Activated CD4-positive, alpha-beta T cell treated with anti-CD3 and anti-CD28 coated beads for 36 hours (primary cell): ENCODE results near the gene CRISPLD2. TPM values are rescaled to one million over a fixed set of nuclear protein-coding genes. Genes with fewer than 3 reads are reported as not detected.

ENCODE experiments used
- ATAC-seq: fragments of 200-7000 bp; cut with Tn5 transposase; one replicate; pipeline ENCODE4 v1.10.0; 2021; ENCODE audit warnings: mild to moderate bottlenecking, moderate library complexity
- CTCF ChIA-PET: fragments of 350-600 bp; sonication (Branson Sonifier 250); formaldehyde crosslinking; loops from one replicate; lab custom pipeline; 2021; ENCODE audit warnings: antibody characterized with exemption; lab: Charles Lee
- POLR2A ChIA-PET: fragments of 350-600 bp; sonication (Branson Sonifier 250); formaldehyde crosslinking; loops from one replicate; lab custom pipeline; 2021; ENCODE audit warnings: antibody characterized with exemption, inconsistent platforms; lab: Charles Lee
- DNase-seq: peaks from one replicate; pipeline ENCODE4 v3.0.0-alpha.2; 2020
- H3K27ac Mint-ChIP-seq: one replicate; pipeline ENCODE4 v1.8.0; 2021; ENCODE audit warnings: mixed read lengths
- H3K27me3 Mint-ChIP-seq: one replicate; pipeline ENCODE4 v1.8.0; 2021; ENCODE audit warnings: mixed read lengths
- H3K36me3 Mint-ChIP-seq: one replicate; pipeline ENCODE4 v1.8.0; 2021; ENCODE audit warnings: low read depth, mixed read lengths
- H3K4me1 Mint-ChIP-seq: one replicate; pipeline ENCODE4 v1.8.0; 2021; ENCODE audit warnings: mixed read lengths
- H3K4me3 Mint-ChIP-seq: one replicate; pipeline ENCODE4 v1.8.0; 2021; ENCODE audit warnings: mild to moderate bottlenecking, moderate library complexity, mixed read lengths
- H3K9me3 Mint-ChIP-seq: one replicate; pipeline ENCODE4 v1.8.0; 2021; ENCODE audit warnings: low read depth, mixed read lengths
- intact Hi-C, 2 experiments: fragments of 100-400 bp; cut with DNase I in 1 of 2; cut with micrococcal nuclease in 1 of 2; formaldehyde crosslinking; loops; one replicate each; pipeline versions ENCODE4 v1.14.2 to v1.15.1; 2022 to 2024; cut with DNase I, micrococcal nuclease
- total RNA-seq, 2 experiments: library from RNA; stranded (reverse); gene quantifications; one replicate each; pipeline ENCODE4 v1.2.3, GENCODE V29; 2021

The CRISPLD2 gene
- total RNA-seq, 2 experiments from 2014 or later = 0.05 to 0.11 TPM

DNA sequence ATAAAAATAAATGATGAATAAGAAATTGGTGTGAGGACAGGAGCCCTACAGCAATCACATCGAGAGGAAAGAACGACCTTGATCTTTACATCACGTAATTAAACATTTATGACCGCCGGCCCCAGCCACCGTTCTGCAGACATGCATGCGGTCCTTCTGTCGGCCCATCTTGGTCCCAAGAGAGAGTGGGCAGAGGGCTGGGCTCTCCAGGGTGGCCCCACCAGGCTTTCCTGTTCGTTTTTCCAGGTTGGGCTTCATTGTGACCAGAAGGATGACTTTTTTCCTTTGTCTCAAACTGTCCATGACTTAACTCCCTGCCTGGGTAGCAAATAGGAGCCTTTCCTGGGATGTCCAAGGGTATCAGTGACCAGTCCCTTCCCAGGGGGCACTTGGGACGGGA is 3.3 kb upstream of the CRISPLD2 start:
- Mint-ChIP-seq H3K9me3 (no peaks in the 10 kb centered on the region), H3K4me1 (peaks cover 8% of the 10 kb centered on the region), H3K27ac (no peak overlapping the region), H3K36me3 (no peaks in the 10 kb centered on the region), H3K4me3 (no peak overlapping the region), H3K27me3 (peaks cover 5% of the 10 kb centered on the region)
- CTCF ChIA-PET = interaction anchor here (0.7 kb wide), 1 partner anchor 134 kb away, joined by 3 read pairs; no protein-coding TSS in a partner anchor
- no peak for DNase-seq
- POLR2A ChIA-PET = no interaction called here
- no peak for ATAC-seq
- intact Hi-C loops = no loop called here

DNA sequence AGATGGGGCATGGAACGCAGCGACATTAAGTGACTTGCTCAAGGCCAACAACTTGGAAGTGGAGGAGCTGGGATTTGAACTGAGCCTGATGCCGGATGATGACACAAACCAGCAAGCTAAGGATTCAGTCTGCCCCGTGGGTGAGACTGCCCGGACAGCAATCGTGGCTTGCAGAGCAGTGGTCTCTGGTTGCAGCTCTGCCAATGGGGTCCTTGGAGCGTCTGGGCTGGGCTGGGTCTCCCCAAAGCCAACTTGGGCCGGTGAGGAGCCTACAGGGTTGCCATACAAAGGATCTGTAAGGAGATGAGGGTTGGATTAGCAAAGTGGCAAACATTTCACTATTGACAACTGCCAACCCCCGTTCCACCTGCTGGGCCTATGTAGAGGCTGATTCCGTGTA is 2.6 kb upstream of the CRISPLD2 start:
- ChIA-PET CTCF (no interaction called here), POLR2A (no interaction called here)
- no peaks in the 10 kb centered on the region for H3K36me3 Mint-ChIP-seq
- H3K27me3 Mint-ChIP-seq = peaks cover 3% of the 10 kb centered on the region
- DNase-seq (no peak), ATAC-seq (no peak)
- no peak overlapping the region for H3K27ac Mint-ChIP-seq
- H3K9me3 Mint-ChIP-seq = no peaks in the 10 kb centered on the region
- no peak overlapping the region for H3K4me3 Mint-ChIP-seq
- intact Hi-C loops = no loop called here
- peaks cover 8% of the 10 kb centered on the region for H3K4me1 Mint-ChIP-seq

DNA sequence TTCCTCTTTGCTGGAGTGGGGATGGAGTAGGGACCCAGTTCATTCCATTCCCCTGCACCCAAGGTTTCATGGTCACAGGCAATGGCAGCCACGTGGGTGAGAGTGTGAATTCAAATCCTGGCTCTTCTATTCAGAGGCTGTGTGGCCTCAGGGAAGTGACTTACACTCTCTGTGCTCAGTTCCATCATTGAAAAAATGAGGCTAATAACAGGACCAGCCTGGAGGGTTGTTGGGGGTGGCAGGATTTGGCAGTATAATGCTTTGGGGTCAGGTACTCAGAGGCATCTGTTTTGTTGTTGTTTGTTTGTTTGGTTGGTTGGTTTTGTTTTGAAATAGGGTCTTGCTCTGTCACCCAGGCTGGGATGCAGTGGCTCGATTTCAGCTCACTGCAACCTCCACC is 2.2 kb upstream of the CRISPLD2 start:
- no peaks in the 10 kb centered on the region for H3K36me3 Mint-ChIP-seq
- H3K4me1 Mint-ChIP-seq = peaks cover 8% of the 10 kb centered on the region
- no peak overlapping the region for H3K4me3 Mint-ChIP-seq
- no peak for ATAC-seq
- ChIA-PET POLR2A (no interaction called here), CTCF (no interaction called here)
- peaks cover 5% of the 10 kb centered on the region for H3K27me3 Mint-ChIP-seq
- H3K9me3 Mint-ChIP-seq = no peaks in the 10 kb centered on the region
- H3K27ac Mint-ChIP-seq = no peak overlapping the region
- DNase-seq = no peak
- intact Hi-C loops = no loop called here

DNA sequence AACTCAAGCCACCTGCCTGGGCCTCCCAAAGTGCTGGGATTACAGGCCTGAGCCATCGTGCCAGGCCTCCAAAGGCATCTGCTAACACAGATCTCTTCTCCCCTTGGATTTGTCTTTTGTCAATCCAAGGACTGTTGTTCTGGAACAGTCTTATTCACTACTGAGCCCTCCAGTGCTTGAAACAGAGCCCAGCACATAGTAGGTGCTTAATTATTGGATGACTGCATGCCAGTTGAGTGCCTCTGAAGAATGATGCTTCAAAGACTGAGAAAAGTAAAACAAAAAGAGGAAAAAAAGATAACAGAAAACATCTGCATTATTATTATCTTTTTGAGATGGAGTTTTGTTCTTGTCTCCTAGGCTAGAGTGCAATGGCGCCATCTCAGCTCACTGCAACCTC is 1.7 kb upstream of the CRISPLD2 start:
- ChIA-PET POLR2A (no interaction called here), CTCF (interaction anchor here (1.1 kb wide), 1 partner anchor 153 kb away, joined by 3 read pairs; no protein-coding TSS in a partner anchor)
- peaks cover 8% of the 10 kb centered on the region for H3K27me3 Mint-ChIP-seq
- H3K9me3 Mint-ChIP-seq = no peaks in the 10 kb centered on the region
- DNase-seq (no peak), ATAC-seq (no peak)
- no peak overlapping the region for H3K27ac Mint-ChIP-seq
- no peak overlapping the region for H3K4me3 Mint-ChIP-seq
- H3K4me1 Mint-ChIP-seq = peaks cover 8% of the 10 kb centered on the region
- H3K36me3 Mint-ChIP-seq = no peaks in the 10 kb centered on the region
- intact Hi-C loops = no loop called here

DNA sequence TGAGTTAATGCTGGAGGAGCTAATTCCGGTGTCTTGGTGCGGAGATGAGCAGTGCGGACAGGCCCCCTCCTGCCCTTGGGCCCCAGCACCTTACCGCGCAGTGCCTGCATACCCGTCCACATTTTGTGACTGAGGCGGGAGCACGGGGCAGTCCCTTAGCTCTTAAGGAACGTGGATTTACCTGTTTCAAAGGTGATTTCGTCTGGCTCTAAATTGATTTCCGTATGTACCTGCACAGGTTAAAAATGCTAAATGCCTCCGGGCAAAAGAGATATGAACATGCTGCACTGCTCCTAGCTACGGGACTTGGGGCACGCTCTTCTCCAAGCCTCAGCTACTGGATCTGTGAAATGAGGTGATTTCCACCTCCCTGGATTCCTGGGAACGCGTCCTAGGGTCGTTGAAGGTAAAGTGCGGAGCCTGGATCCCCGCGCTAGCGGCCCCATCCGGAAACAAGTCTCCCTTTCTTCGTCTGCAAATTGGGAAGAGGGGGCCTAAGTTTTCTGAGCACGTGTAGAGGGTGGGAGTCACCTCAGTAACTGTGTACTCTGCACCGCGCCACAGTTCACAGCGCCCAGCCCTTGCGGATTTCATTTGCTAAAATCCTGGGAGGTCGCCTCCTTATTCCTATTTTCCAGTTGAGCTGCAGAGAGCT is 669 bp upstream of the CRISPLD2 start:
- Mint-ChIP-seq H3K27ac (no peak overlapping the region), H3K4me3 (no peak overlapping the region), H3K27me3 (peaks cover 9% of the 10 kb centered on the region), H3K4me1 (peaks cover 8% of the 10 kb centered on the region), H3K36me3 (no peaks in the 10 kb centered on the region), H3K9me3 (no peaks in the 10 kb centered on the region)
- POLR2A ChIA-PET = interaction anchor here (1.2 kb wide), 1 partner anchor 19 kb away, joined by 6 read pairs; no protein-coding TSS in a partner anchor
- ATAC-seq (no peak), DNase-seq (no peak)
- CTCF ChIA-PET = interaction anchor here (0.5 to 1.1 kb wide), 4 partner anchors 11 to 304 kb away, joined by 3 to 5 read pairs (median 4); no protein-coding TSS in a partner anchor
- intact Hi-C loops = loop anchor here in 1 of 2 experiments (1.0 kb wide), 1 partner anchor 315 kb away; the partner anchor contains the start of gene MEAK7

DNA sequence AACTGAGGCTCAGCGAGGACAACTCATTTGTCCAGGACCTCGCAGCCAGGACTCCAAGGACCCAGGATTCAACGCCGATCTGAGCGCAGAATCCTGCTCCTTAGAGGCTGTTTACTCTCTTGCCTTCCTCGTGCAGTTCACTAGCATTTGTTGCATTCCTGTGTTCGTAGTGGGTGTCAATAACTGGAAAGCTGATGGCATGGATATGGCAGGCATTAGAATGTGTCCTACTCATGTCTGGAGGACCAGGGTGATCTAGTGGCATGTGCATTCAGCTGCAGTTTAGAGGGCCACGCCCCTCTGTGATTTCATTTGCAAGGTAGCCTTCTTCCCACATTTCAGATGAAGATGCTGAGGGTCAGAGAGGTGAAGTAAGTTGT is 510 bp downstream of the CRISPLD2 start:
- intact Hi-C loops = loop anchor here in 1 of 2 experiments (5.0 kb wide), 1 partner anchor 152 kb away; no protein-coding TSS in a partner anchor
- no peak for ATAC-seq
- H3K9me3 Mint-ChIP-seq = no peaks in the 10 kb centered on the region
- POLR2A ChIA-PET = interaction anchor here (0.6 to 1.2 kb wide), 2 partner anchors 18 to 703 kb away, joined by 3 to 6 read pairs; no protein-coding TSS in a partner anchor
- CTCF ChIA-PET = interaction anchor here (0.6 to 0.7 kb wide), 3 partner anchors 41 to 149 kb away, joined by 3 to 4 read pairs (median 3); no protein-coding TSS in a partner anchor
- no peaks in the 10 kb centered on the region for H3K36me3 Mint-ChIP-seq
- H3K27ac Mint-ChIP-seq = no peak overlapping the region
- no peak for DNase-seq
- peak overlapping the region; percentile 58 for H3K4me3 Mint-ChIP-seq
- H3K27me3 Mint-ChIP-seq = peaks cover 16% of the 10 kb centered on the region
- H3K4me1 Mint-ChIP-seq = peaks cover 8% of the 10 kb centered on the region

DNA sequence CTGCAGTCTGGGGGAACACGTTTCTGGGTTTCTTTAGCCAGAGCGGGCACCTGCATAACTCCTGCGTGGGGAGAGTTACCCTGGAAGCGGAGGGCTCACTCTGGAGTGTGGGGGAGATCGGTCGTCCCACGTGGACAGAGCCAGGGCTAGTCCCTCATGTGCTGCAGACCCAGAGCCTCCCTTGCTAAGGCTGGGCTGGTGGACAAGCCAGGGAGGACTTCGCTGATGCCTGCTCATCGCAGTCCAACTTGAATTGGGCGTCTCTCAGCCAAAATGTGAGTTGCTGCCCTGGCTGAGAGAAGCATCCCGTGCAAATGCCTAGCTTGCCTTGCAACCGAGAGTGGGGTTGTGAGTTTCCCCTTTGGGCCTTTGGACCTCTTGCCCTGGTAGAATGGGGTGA is 986 bp downstream of the CRISPLD2 start:
- ChIA-PET CTCF (no interaction called here), POLR2A (no interaction called here)
- Mint-ChIP-seq H3K27me3 (peaks cover 16% of the 10 kb centered on the region), H3K36me3 (no peaks in the 10 kb centered on the region), H3K4me3 (no peak overlapping the region), H3K27ac (no peak overlapping the region), H3K4me1 (peaks cover 8% of the 10 kb centered on the region), H3K9me3 (no peaks in the 10 kb centered on the region)
- no peak for DNase-seq
- intact Hi-C loops = loop anchor here in 1 of 2 experiments (5.0 kb wide), 1 partner anchor 152 kb away; no protein-coding TSS in a partner anchor
- no peak for ATAC-seq

DNA sequence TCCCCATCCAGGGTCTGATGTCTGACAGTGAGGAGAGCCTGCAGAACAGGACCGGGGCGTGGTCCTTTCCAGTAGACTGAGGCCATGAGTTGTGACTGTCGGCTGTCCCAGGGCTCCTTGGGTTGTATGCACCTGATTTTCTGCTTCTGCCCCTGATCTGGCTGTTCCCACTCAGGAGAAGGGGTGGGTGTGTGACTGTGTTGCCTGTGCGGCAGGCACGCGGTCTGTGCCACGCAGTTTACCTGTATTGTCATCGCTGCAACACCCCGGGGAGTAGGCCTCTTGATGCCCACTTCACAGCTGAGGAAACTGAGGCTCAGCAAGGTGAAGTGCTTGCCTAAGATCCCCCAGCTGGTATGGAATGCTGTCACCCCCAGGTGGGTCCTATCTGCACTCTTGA is 1.4 kb downstream of the CRISPLD2 start:
- H3K27ac Mint-ChIP-seq = no peak overlapping the region
- no peaks in the 10 kb centered on the region for H3K36me3 Mint-ChIP-seq
- H3K4me1 Mint-ChIP-seq = peaks cover 8% of the 10 kb centered on the region
- ChIA-PET CTCF (interaction anchor here (0.6 kb wide), 1 partner anchor 795 kb away, joined by 4 read pairs; no protein-coding TSS in a partner anchor), POLR2A (interaction anchor here (0.6 kb wide), 1 partner anchor 65 kb away, joined by 10 read pairs; no protein-coding TSS in a partner anchor)
- no peaks in the 10 kb centered on the region for H3K9me3 Mint-ChIP-seq
- H3K27me3 Mint-ChIP-seq = peaks cover 16% of the 10 kb centered on the region
- H3K4me3 Mint-ChIP-seq = no peak overlapping the region
- no peak for ATAC-seq
- intact Hi-C loops = loop anchor here in 1 of 2 experiments (5.0 kb wide), 1 partner anchor 151 kb away; no protein-coding TSS in a partner anchor
- DNase-seq = no peak

DNA sequence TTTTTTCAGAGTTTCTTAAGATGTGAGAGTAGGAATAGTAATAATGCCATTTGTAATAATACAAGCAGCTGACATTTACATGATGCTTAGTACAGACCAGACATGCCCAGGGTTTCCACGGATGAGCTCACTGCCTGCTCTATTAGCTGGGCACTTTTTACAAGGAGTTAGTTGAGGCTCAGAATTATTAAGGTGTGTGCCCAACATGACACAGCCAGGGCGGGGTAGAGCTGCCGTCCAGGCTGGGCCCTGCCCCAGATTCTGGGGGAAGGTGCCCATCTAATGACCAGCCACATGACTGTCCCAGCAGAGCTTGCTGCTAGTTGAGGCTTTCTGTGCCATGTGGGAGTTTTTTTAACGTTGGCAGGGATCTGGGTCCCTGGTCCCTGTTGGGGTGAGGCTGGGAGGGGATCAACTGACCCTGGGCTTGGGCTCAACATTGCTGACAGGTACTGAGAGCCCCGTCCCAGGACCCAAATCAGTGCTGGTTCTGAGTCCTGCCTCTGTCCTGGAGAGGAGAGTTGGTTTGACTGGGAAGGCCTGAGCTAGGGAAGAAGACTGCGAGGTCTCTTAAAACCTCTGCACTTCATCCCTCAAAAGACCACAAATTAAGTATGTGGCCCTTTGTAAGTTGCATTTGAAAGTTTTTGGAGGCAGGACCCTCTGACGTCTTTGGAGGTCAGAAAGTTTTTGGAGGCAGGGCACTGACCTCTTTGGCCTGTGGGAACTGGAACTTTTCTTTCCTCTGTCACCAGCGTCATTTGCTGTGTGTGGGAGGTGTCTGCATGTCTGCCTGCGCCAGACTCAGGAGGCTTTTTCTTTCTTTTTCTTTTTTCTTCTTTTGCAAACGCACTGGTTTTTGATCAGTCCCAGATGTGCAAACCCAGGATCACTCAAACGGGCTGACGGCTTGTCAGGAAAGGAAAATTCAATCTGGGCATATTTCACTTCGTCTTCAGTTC is 2.2 kb downstream of the CRISPLD2 start:
- H3K27ac Mint-ChIP-seq = no peak overlapping the region
- DNase-seq = no peak
- intact Hi-C loops = loop anchor here in 1 of 2 experiments (5.0 kb wide), 1 partner anchor 150 kb away; no protein-coding TSS in a partner anchor
- H3K9me3 Mint-ChIP-seq = no peaks in the 10 kb centered on the region
- no peak for ATAC-seq
- ChIA-PET CTCF (interaction anchor here (0.6 kb wide), 1 partner anchor 794 kb away, joined by 4 read pairs; no protein-coding TSS in a partner anchor), POLR2A (interaction anchor here (0.6 kb wide), 1 partner anchor 66 kb away, joined by 10 read pairs; no protein-coding TSS in a partner anchor)
- peaks cover 16% of the 10 kb centered on the region for H3K27me3 Mint-ChIP-seq
- peaks cover 8% of the 10 kb centered on the region for H3K4me1 Mint-ChIP-seq
- H3K36me3 Mint-ChIP-seq = no peaks in the 10 kb centered on the region
- H3K4me3 Mint-ChIP-seq = no peak overlapping the region

DNA sequence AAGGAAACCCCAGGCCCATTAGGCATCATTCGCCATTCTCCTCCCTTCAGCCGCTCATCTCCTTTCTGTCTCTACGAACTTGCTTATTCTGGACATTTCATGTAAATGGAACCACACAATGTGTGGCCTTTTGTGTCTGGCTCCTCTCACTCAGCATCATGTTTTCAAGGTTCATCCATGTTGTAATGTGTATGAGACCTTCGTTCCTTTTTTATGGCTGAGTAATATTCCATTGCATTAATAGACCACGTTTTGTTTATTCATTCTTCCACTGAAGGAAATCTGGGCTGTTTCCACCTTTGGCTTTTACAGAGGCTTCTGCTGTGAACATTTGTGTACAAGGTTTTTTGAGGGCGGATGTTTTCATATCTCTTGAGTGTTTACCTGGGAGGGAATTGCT is 3.2 kb downstream of the CRISPLD2 start:
- ChIA-PET POLR2A (no interaction called here), CTCF (no interaction called here)
- Mint-ChIP-seq H3K9me3 (no peaks in the 10 kb centered on the region), H3K4me1 (peaks cover 8% of the 10 kb centered on the region), H3K4me3 (no peak overlapping the region), H3K27ac (no peak overlapping the region), H3K36me3 (no peaks in the 10 kb centered on the region), H3K27me3 (peaks cover 16% of the 10 kb centered on the region)
- no peak for ATAC-seq
- intact Hi-C loops = loop anchor here in 1 of 2 experiments (5.0 kb wide), 1 partner anchor 149 kb away; no protein-coding TSS in a partner anchor
- no peak for DNase-seq

DNA sequence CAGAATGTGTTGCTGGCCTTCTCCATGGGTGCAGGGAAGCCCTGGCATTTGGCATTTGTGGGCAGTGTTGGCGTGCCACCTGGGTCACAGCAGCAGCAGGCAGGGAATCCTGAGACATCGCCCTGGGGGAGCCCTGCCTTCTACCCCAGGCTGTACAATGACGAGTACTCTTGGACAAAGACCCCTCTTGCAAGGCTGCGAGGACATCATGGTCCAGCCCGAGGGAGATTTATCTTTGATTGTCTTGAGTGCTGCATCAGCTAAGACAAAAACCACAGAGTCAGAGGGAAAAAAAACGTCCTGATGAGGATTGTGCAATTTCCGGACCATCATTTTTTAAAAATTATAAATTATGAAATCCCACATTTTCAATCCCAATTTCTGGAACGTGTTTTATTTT is 3.7 kb downstream of the CRISPLD2 start:
- Mint-ChIP-seq H3K9me3 (no peaks in the 10 kb centered on the region), H3K27me3 (peaks cover 16% of the 10 kb centered on the region), H3K4me3 (no peak overlapping the region), H3K27ac (no peak overlapping the region), H3K4me1 (peaks cover 8% of the 10 kb centered on the region), H3K36me3 (no peaks in the 10 kb centered on the region)
- DNase-seq = no peak
- POLR2A ChIA-PET = no interaction called here
- CTCF ChIA-PET = no interaction called here
- ATAC-seq = no peak
- intact Hi-C loops = loop anchor here in 1 of 2 experiments (5.0 kb wide), 1 partner anchor 149 kb away; no protein-coding TSS in a partner anchor
